Loucy (cell line): ENCODE results near the gene IGF2BP2.
A peak's percentile ranks its signal among the peaks of the same experiment; 100 is the strongest.

Experiments
- H2AFZ ChIP-seq: fragments of 200-600 bp; sonication (generic); 2 replicates; pipeline ENCODE4 v1.6.0; 2016; ENCODE audit warnings: antibody characterized with exemption, mild to moderate bottlenecking, low read length, moderate library complexity
- H3F3A ChIP-seq: fragments of 200-600 bp; 2 replicates; pipeline ENCODE4 v1.6.0; 2016; ENCODE audit warnings: antibody characterized with exemption, low read depth, mild to moderate bottlenecking
- H3K27me3 ChIP-seq: fragments of 200-600 bp; sonication (generic); 2 replicates; pipeline ENCODE4 v1.6.1; 2014; ENCODE audit warnings: low read length, mild to moderate bottlenecking; ENCODE audit not compliant: insufficient read depth, poor library complexity, severe bottlenecking
- H3K36me3 ChIP-seq: fragments of 200-600 bp; sonication (generic); 2 replicates; pipeline ENCODE4 v1.6.1; 2016; ENCODE audit warnings: low read length; ENCODE audit not compliant: insufficient read depth
- H3K4me1 ChIP-seq: fragments of 200-600 bp; sonication (generic); 2 replicates; pipeline ENCODE4 v1.5.1; 2014; ENCODE audit warnings: low read length, mild to moderate bottlenecking; ENCODE audit not compliant: insufficient read depth, poor library complexity, severe bottlenecking
- H3K4me2 ChIP-seq: fragments of 200-600 bp; sonication (generic); 2 replicates; pipeline ENCODE4 v1.6.0; 2014; ENCODE audit warnings: antibody characterized with exemption, low read length, low read depth, mild to moderate bottlenecking; ENCODE audit not compliant: poor library complexity, severe bottlenecking
- H3K4me3 ChIP-seq: fragments of 200-600 bp; sonication (generic); 2 replicates; pipeline ENCODE4 v1.5.1; 2014; ENCODE audit warnings: low read length, mild to moderate bottlenecking, mixed read lengths; ENCODE audit not compliant: poor library complexity, severe bottlenecking
- H3K79me2 ChIP-seq: fragments of 200-600 bp; sonication (generic); 2 replicates; pipeline ENCODE4 v1.6.1; 2014; ENCODE audit warnings: low read length; ENCODE audit not compliant: insufficient read depth
- H3K9ac ChIP-seq: fragments of 200-600 bp; sonication (generic); 2 replicates; pipeline ENCODE4 v1.6.0; 2014; ENCODE audit warnings: mild to moderate bottlenecking, low read depth, low read length, moderate library complexity; ENCODE audit not compliant: poor library complexity, severe bottlenecking
- H3K9me2 ChIP-seq: fragments of 200-600 bp; sonication (generic); replicated peaks from 2 replicates; pipeline ENCODE4 v1.6.1; 2016; ENCODE audit warnings: low read depth, low read length, mixed read lengths
- H3K9me3 ChIP-seq: fragments of 200-600 bp; sonication (generic); 2 replicates; pipeline ENCODE4 v1.6.1; 2014; ENCODE audit warnings: mild to moderate bottlenecking, antibody characterized with exemption, low read length, low read depth; ENCODE audit not compliant: insufficient read depth
- H4K20me1 ChIP-seq: fragments of 200-600 bp; sonication (generic); 2 replicates; pipeline ENCODE4 v1.6.0; 2014; ENCODE audit warnings: antibody characterized with exemption, low read length, mild to moderate bottlenecking; ENCODE audit not compliant: insufficient read depth, poor library complexity, severe bottlenecking
- EZH2phosphoT487 ChIP-seq: fragments of 200-600 bp; IDR thresholded peaks from 2 replicates; pipeline ENCODE4 v1.6.1; 2018; ENCODE audit warnings: antibody characterized with exemption, mild to moderate bottlenecking, moderate library complexity, borderline replicate concordance
- TF ChIP-seq, protein P1 (sequence below): fragments of 200-600 bp; sonication (generic); conservative IDR thresholded peaks from 2 replicates; pipeline ENCODE4 v1.5.1; 2014; ENCODE audit warnings: mild to moderate bottlenecking, antibody characterized with exemption, low read length

IGF2BP2 gene

DNA sequence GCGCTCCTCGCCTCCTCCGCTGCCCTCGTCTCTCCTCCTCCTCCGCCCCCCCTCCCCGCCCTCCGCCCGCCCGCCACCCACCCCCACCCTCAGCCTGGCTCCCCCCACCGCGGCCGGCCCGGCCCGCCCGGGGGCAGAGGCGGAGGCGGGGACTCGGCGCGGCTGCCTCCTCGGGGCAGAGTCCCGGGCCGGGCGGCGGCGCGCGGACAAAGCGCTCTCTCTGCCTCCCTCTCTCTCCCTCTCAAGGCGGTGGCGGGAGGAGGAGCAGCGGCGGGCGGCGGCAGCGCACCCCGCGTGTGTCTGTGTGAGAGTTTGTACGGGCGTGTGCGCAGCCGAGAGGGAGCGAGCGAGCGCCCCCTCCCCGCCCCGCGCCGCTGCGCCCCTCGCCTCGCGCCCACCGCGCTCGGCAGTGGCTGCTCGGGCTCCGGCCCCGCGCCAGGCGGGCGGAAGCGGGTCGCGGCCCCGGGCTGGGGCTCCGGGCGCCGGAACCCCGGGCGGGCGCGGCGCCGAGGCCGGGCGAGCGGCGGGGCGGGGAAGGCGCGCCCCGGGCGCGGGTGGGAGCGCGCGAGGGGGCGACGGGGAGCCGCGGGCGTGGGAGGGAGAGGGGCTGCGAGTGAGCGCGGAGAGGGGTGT is at the start of gene IGF2BP2:
TSS of gene IGF2BP2 (minus strand) at position 37 of the 633 bp plus-strand sequence. CDS start 82 bp downstream, outside the sequence.
- peaks cover 10% of the 10 kb centered on the region for H3K4me1 ChIP-seq
- peaks cover 75% of the 10 kb centered on the region for H3K27me3 ChIP-seq
- H3K4me2 ChIP-seq, result peak within 1 kb of the TSS; percentile 69
- no peaks in the 10 kb centered on the region for H3F3A ChIP-seq
- H3K36me3 ChIP-seq, result no peaks in the 10 kb centered on the region
- H3K9me2 ChIP-seq, result no peaks in the 10 kb centered on the region
- no peak for TF ChIP-seq EZH2phosphoT487
- TF ChIP-seq, protein P1, sequence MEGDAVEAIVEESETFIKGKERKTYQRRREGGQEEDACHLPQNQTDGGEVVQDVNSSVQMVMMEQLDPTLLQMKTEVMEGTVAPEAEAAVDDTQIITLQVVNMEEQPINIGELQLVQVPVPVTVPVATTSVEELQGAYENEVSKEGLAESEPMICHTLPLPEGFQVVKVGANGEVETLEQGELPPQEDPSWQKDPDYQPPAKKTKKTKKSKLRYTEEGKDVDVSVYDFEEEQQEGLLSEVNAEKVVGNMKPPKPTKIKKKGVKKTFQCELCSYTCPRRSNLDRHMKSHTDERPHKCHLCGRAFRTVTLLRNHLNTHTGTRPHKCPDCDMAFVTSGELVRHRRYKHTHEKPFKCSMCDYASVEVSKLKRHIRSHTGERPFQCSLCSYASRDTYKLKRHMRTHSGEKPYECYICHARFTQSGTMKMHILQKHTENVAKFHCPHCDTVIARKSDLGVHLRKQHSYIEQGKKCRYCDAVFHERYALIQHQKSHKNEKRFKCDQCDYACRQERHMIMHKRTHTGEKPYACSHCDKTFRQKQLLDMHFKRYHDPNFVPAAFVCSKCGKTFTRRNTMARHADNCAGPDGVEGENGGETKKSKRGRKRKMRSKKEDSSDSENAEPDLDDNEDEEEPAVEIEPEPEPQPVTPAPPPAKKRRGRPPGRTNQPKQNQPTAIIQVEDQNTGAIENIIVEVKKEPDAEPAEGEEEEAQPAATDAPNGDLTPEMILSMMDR, result no peak
- H4K20me1 ChIP-seq, result no peaks in the 10 kb centered on the region
- peak within 1 kb of the TSS; percentile 64 for H3K4me3 ChIP-seq
- H3K9ac ChIP-seq, result no peak within 1 kb of the TSS
- no peaks in the 10 kb centered on the region for H3K79me2 ChIP-seq
- H2AFZ ChIP-seq, result peak within 1 kb of the TSS; percentile 86; the same call in 1 of the 2 replicates
- no peaks in the 10 kb centered on the region for H3K9me3 ChIP-seq

DNA sequence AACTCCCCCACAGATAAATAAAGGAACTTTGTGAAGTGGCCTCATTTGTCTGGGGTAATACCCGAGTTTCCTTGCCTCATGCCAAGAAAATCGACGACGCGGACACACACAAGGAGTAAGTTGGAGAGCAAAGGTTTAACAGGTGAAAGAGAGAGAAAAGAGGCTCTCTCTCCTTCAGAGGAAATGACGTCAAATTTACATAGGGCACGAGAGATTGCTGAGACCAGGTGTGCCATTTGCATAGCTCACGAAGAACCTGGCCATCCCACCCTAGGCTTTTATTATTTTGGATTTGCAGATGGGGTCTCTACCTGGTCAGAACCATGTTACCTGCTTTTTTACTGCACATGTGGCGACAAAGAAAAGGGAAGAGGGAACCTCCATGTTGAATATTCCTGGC is 49.3 kb upstream of the IGF2BP2 start:
- H2AFZ ChIP-seq, result no peak overlapping the region
- H3K4me1 ChIP-seq, result no peaks in the 10 kb centered on the region

DNA sequence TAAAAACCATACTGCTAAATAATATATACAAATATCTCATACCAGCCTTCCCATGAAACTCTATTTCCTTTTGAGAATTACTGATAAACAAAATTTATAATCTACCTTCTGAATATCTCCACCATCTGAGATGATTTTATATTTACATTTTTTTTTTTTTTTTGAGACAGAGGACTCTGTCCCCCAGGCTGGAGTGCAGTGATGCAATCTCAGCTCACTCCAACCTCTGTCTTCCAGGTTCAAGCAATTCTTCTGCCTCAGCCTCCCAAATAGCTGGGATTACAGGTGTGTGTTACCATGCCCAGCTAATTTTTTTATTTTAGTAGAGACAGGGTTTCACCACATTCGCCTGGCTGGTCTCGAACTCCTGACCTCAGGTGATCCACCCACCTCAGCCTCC is 42.8 kb upstream of the IGF2BP2 start:
- no peaks in the 10 kb centered on the region for H3K79me2 ChIP-seq
- no peaks in the 10 kb centered on the region for H3K27me3 ChIP-seq
- no peaks in the 10 kb centered on the region for H4K20me1 ChIP-seq
- H3K4me2 ChIP-seq, result no peak overlapping the region
- no peaks in the 10 kb centered on the region for H3K36me3 ChIP-seq
- H3K4me3 ChIP-seq, result no peak overlapping the region
- H3K9ac ChIP-seq, result no peak overlapping the region
- no peaks in the 10 kb centered on the region for H3K9me2 ChIP-seq
- H3K9me3 ChIP-seq, result no peaks in the 10 kb centered on the region
- H3K4me1 ChIP-seq, result no peaks in the 10 kb centered on the region
- no peaks in the 10 kb centered on the region for H3F3A ChIP-seq
- TF ChIP-seq, protein P1, result no peak
- no peak for TF ChIP-seq EZH2phosphoT487
- no peak overlapping the region for H2AFZ ChIP-seq

More for the DNA sequence above, 49.3 kb upstream of the IGF2BP2 start:
- H3F3A ChIP-seq, result no peaks in the 10 kb centered on the region
- no peak overlapping the region for H3K9ac ChIP-seq
- H3K36me3 ChIP-seq, result no peaks in the 10 kb centered on the region
- H3K9me3 ChIP-seq, result no peaks in the 10 kb centered on the region
- H4K20me1 ChIP-seq, result no peaks in the 10 kb centered on the region
- H3K9me2 ChIP-seq, result no peaks in the 10 kb centered on the region
- H3K4me2 ChIP-seq, result no peak overlapping the region
- no peak overlapping the region for H3K4me3 ChIP-seq
- no peaks in the 10 kb centered on the region for H3K27me3 ChIP-seq
- no peaks in the 10 kb centered on the region for H3K79me2 ChIP-seq
- no peak for TF ChIP-seq EZH2phosphoT487
- TF ChIP-seq, protein P1, result no peak
